HG03571 (cell line): ENCODE results near the gene RASSF10.
"Not testable (repeated sequence)": the region's sequence is repeated elsewhere in the genome, so short reads cannot be mapped to it uniquely, and the experiment has no call there.

ENCODE experiments used
- ATAC-seq: cut with Tn5 transposase; IDR thresholded peaks from one replicate; pipeline ENCODE4 v1.9.1; 2021; ENCODE audit not compliant: unreplicated experiment

Gene RASSF10

GRCh38 chr11:13019313-13019712, 10.2 kb downstream of the RASSF10 start:
- ATAC-seq = no peak

- ATAC-seq = no peak
Measured at GRCh38 chr11:13023423-13023822, 14.3 kb downstream of the RASSF10 start.

GRCh38 chr11:13026722-13027121, 17.6 kb downstream of the RASSF10 start:
- ATAC-seq = no peak

GRCh38 chr11:13028322-13028721, 19.2 kb downstream of the RASSF10 start:
- no peak for ATAC-seq

- ATAC-seq = no peak
Measured at GRCh38 chr11:13029872-13030271, 20.8 kb downstream of the RASSF10 start.

GRCh38 chr11:13030857-13031256, 21.7 kb downstream of the RASSF10 start:
- ATAC-seq = no peak

GRCh38 chr11:13031349-13031748, 22.2 kb downstream of the RASSF10 start:
- ATAC-seq = no peak

- no peak for ATAC-seq
Measured at GRCh38 chr11:13033760-13034533, 24.8 kb downstream of the RASSF10 start.

GRCh38 chr11:13035711-13036110, 26.6 kb downstream of the RASSF10 start:
- ATAC-seq = no peak

GRCh38 chr11:13036235-13036634, 27.1 kb downstream of the RASSF10 start:
- no peak for ATAC-seq

- no peak for ATAC-seq
Measured at GRCh38 chr11:13038366-13038765, 29.2 kb downstream of the RASSF10 start.

GRCh38 chr11:13039126-13039525, 30.0 kb downstream of the RASSF10 start:
- ATAC-seq = no peak

GRCh38 chr11:13040969-13041561, 31.9 kb downstream of the RASSF10 start:
- ATAC-seq = no peak

- ATAC-seq = no peak
Measured at GRCh38 chr11:13042873-13043342, 33.8 kb downstream of the RASSF10 start.

GRCh38 chr11:13043912-13044628, 35.0 kb downstream of the RASSF10 start:
- ATAC-seq = no peak

- ATAC-seq = not testable (repeated sequence)
Measured at GRCh38 chr11:13045089-13045488, 36.0 kb downstream of the RASSF10 start.

GRCh38 chr11:13045734-13046133, 36.6 kb downstream of the RASSF10 start:
- no peak for ATAC-seq

- no peak for ATAC-seq
Measured at GRCh38 chr11:13046637-13047570, 37.8 kb downstream of the RASSF10 start.

GRCh38 chr11:13047884-13048283, 38.8 kb downstream of the RASSF10 start:
- ATAC-seq = no peak

- no peak for ATAC-seq
Measured at GRCh38 chr11:13051257-13051656, 42.1 kb downstream of the RASSF10 start.

- no peak for ATAC-seq
Measured at GRCh38 chr11:13052130-13052571, 43.0 kb downstream of the RASSF10 start.
